NCI-H345 treated with DMSO at 0.1 percent for 48 hours (cell line): ENCODE results near the gene COL6A5.
"Not testable (repeated sequence)": the region's sequence is repeated elsewhere in the genome, so short reads cannot be mapped to it uniquely, and the experiment has no call there.

Experiments
- DNase-seq: peaks from one replicate; lab custom pipeline; 2025; ENCODE audit not compliant: unreplicated experiment; lab: John Stamatoyannopoulos, UW

COL6A5 gene

GRCh38 chr3:130432086-130432485 is 86.6 kb downstream of the COL6A5 start:
- DNase-seq = not testable (repeated sequence)

GRCh38 chr3:130433306-130433705 is 87.8 kb downstream of the COL6A5 start:
- no peak for DNase-seq

- no peak for DNase-seq
These were observed 96.8 kb downstream of the COL6A5 start for GRCh38 chr3:130442284-130442683.

GRCh38 chr3:130446840-130447239 is 101.4 kb downstream of the COL6A5 start:
- not testable (repeated sequence) for DNase-seq

GRCh38 chr3:130448155-130448554 is 102.7 kb downstream of the COL6A5 start:
- not testable (repeated sequence) for DNase-seq

- no peak for DNase-seq
These were observed 111.1 kb downstream of the COL6A5 start for GRCh38 chr3:130456540-130456939.

- no peak for DNase-seq
These were observed 112.2 kb downstream of the COL6A5 start for GRCh38 chr3:130457671-130458070.

GRCh38 chr3:130459944-130460343 is 114.5 kb downstream of the COL6A5 start:
- DNase-seq = no peak

- DNase-seq = no peak
These were observed 116.6 kb downstream of the COL6A5 start for GRCh38 chr3:130462089-130462488.

GRCh38 chr3:130463221-130463620 is 117.7 kb downstream of the COL6A5 start:
- DNase-seq = no peak

- no peak for DNase-seq
These were observed 120.0 kb downstream of the COL6A5 start for GRCh38 chr3:130465521-130465920.

- DNase-seq = no peak
These were observed 122.8 kb downstream of the COL6A5 start for GRCh38 chr3:130468311-130468710.

- DNase-seq = no peak
These were observed 124.7 kb downstream of the COL6A5 start for GRCh38 chr3:130470126-130470525.

- DNase-seq = no peak
These were observed 127.9 kb downstream of the COL6A5 start for GRCh38 chr3:130473416-130473815.

- no peak for DNase-seq
These were observed 135.3 kb downstream of the COL6A5 start for GRCh38 chr3:130480736-130481135.

- DNase-seq = no peak
These were observed 142.8 kb downstream of the COL6A5 start for GRCh38 chr3:130488288-130488687.

GRCh38 chr3:130488769-130489450 is 143.4 kb downstream of the COL6A5 start:
- DNase-seq = no peak

- no peak for DNase-seq
These were observed 144.8 kb downstream of the COL6A5 start for GRCh38 chr3:130490241-130490640.

- no peak for DNase-seq
These were observed 146.0 kb downstream of the COL6A5 start for GRCh38 chr3:130491431-130491830.

GRCh38 chr3:130504701-130505100 is 159.2 kb downstream of the COL6A5 start:
- no peak for DNase-seq

- DNase-seq = no peak
These were observed 160.6 kb downstream of the COL6A5 start for GRCh38 chr3:130506031-130506430.

- no peak for DNase-seq
These were observed 162.3 kb downstream of the COL6A5 start for GRCh38 chr3:130507746-130508145.

GRCh38 chr3:130509008-130509407 is 163.5 kb downstream of the COL6A5 start:
- DNase-seq = no peak
